Neural progenitor cell (in vitro differentiated cells): ENCODE measurements around the gene UPF2.

Source experiments
- CTCF ChIP-seq: fragments of 200-600 bp; sonication (generic); IDR thresholded peaks from 2 replicates; pipeline ENCODE4 v1.5.1; 2017; ENCODE audit warnings: antibody characterized with exemption, mild to moderate bottlenecking
- EZH2 ChIP-seq: fragments of 200-600 bp; sonication (generic); IDR thresholded peaks from 2 replicates; pipeline ENCODE4 v1.6.1; 2017; ENCODE audit warnings: antibody characterized with exemption, mild to moderate bottlenecking, moderate library complexity
- EZH2phosphoT487 ChIP-seq: fragments of 200-600 bp; sonication (generic); IDR thresholded peaks from 2 replicates; pipeline ENCODE4 v1.6.1; 2017; ENCODE audit warnings: antibody characterized with exemption

- no peak for TF ChIP-seq EZH2
- TF ChIP-seq CTCF = no peak
- no peak for TF ChIP-seq EZH2phosphoT487
Measured at GRCh38 chr10:11930312-11930978, 112.2 kb downstream of the UPF2 start.
